Fibroblast of lung (primary cell): ENCODE data around the gene PACRG. TPM values are rescaled to one million over a fixed set of nuclear protein-coding genes. Genes with fewer than 3 reads are reported as not detected.

Source experiments
- DNase-seq, 2 donors: peaks; one replicate each; pipeline versions ENCODE4 v3.0.0 to v3.0.0-alpha.2; 2010; ENCODE audit warnings: low read depth in 2 of 2
- H2AFZ ChIP-seq: 2 replicates; pipeline ENCODE4 v1.5.1; 2012; ENCODE audit warnings: low read length, control low read depth, inconsistent platforms
- H3K27ac ChIP-seq: 2 replicates; pipeline ENCODE4 v1.5.1; 2011; ENCODE audit warnings: low read length, control low read depth; ENCODE audit not compliant: insufficient read depth
- H3K27me3 ChIP-seq: 2 replicates; pipeline ENCODE4 v1.5.1; 2011; ENCODE audit warnings: mild to moderate bottlenecking, low read length; ENCODE audit not compliant: control insufficient read depth, insufficient read depth
- H3K36me3 ChIP-seq: 2 replicates; pipeline ENCODE4 v1.5.1; 2011; ENCODE audit warnings: low read length; ENCODE audit not compliant: control insufficient read depth, insufficient read depth
- H3K4me1 ChIP-seq: 2 replicates; pipeline ENCODE4 v1.5.1; 2011; ENCODE audit warnings: low read length; ENCODE audit not compliant: control insufficient read depth, insufficient read depth; ENCODE audit errors: extremely low read depth
- H3K4me2 ChIP-seq: 2 replicates; pipeline ENCODE4 v1.5.1; 2011; ENCODE audit warnings: low read length, control low read depth; ENCODE audit not compliant: insufficient read depth; ENCODE audit errors: extremely low read depth
- H3K4me3 ChIP-seq, 4 experiments: fragments of 200-600 bp in 1 of 4; sonication (generic) in 1 of 4; replicated peaks in 1 of 4; 2 replicates each; pipeline ENCODE4 v1.5.1; 2011 to 2016; ENCODE audit warnings: low read length in 4 of 4, low read depth in 3 of 4, mild to moderate bottlenecking in 3 of 4, control low read depth in 2 of 4, inconsistent platforms in 1 of 4, mixed read lengths in 1 of 4; ENCODE audit not compliant: insufficient read depth in 1 of 4; ENCODE audit errors: control extremely low read depth in 1 of 4
- H3K79me2 ChIP-seq: 2 replicates; pipeline ENCODE4 v1.5.1; 2012; ENCODE audit warnings: mild to moderate bottlenecking, low read length, inconsistent platforms; ENCODE audit not compliant: control insufficient read depth, insufficient read depth
- H3K9ac ChIP-seq: 2 replicates; pipeline ENCODE4 v1.5.1; 2011; ENCODE audit warnings: mild to moderate bottlenecking, low read length, control low read depth; ENCODE audit not compliant: insufficient read depth
- H3K9me3 ChIP-seq: 2 replicates; pipeline ENCODE4 v1.5.1; 2012; ENCODE audit warnings: low read depth, low read length; ENCODE audit not compliant: control insufficient read depth, insufficient read depth
- H4K20me1 ChIP-seq: 2 replicates; pipeline ENCODE4 v1.5.1; 2011; ENCODE audit warnings: low read length; ENCODE audit not compliant: control insufficient read depth, insufficient read depth; ENCODE audit errors: extremely low read depth
- EZH2 ChIP-seq: IDR thresholded peaks from 2 replicates; pipeline ENCODE4 v1.5.1; 2012; ENCODE audit warnings: low read length, control low read depth, mild to moderate bottlenecking; ENCODE audit errors: missing control alignments
- polyA plus RNA-seq, 2 donors: library from polyadenylated mRNA; depleted of rRNA in 1 of 2; stranded (reverse) in 1 of 2; unstranded in 1 of 2; fragments of >200 nt; gene quantifications; 2 replicates each; pipeline ENCODE4 v1.2.1, GENCODE V29; 2011 to 2012; ENCODE audit warnings: missing spikeins in 1 of 2
- total RNA-seq: library from RNA; depleted of rRNA; stranded (reverse); fragments of >200 nt; gene quantifications from 2 replicates; pipeline ENCODE4 v1.2.1, GENCODE V29; 2014
- TF ChIP-seq, protein P1 (sequence below), 2 donors: IDR thresholded peaks in 1 of 2; conservative IDR thresholded peaks in 1 of 2; 1 replicate in 1 of 2; 2 replicates in 1 of 2; pipeline ENCODE4 v1.5.1; 2011 to 2012; ENCODE audit warnings: low read length in 2 of 2, control low read depth in 1 of 2, inconsistent platforms in 1 of 2, low read depth in 1 of 2, mild to moderate bottlenecking in 1 of 2

Gene PACRG
- total and polyA plus RNA-seq, 2 donors (not counting 1 experiment from before 2014, with no cell fraction given), result 0.30 to 0.66 TPM

DNA sequence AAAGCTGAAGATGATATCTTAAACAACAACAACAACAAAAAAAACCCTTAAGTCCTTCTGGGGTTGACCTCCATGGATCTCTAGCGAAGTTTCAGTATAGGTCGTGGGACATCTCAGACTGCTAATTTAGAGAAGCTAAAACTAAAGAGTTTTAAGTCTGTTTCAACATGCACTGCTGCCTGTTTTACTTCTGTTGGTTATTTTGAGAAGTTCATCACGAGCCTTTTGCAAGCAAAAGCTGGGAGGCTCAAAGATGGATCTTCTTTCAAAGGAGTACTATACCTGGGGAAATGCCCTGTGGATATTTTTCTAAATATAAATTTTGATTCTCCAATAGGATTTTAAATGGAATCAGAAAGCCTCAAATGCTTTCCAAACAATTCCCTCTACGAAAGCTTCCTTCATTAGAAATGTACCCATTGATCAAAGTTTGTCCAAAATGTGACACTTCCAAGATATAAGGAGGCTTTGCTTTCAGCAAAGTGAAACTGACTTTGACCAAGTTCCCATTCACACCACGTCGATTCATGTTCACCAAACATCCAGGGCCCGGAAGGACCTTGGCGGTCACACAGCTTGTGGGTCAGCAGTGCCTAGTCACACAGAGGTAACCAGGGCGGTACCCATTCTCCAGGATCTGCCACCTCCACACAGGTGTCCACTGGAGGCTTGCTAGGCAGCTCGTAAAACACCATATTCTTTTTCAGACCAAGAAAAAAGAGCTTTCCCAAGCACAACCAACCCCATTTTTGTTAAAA, 592.0 kb downstream of the PACRG start:
- H2AFZ ChIP-seq, result no peak overlapping the region
- no peak overlapping the region for H3K4me3 ChIP-seq
- H3K4me2 ChIP-seq, result no peak overlapping the region
- H3K79me2 ChIP-seq, result no peaks in the 10 kb centered on the region
- H3K27me3 ChIP-seq, result no peaks in the 10 kb centered on the region
- no peak overlapping the region for H3K9ac ChIP-seq
- no peak for DNase-seq
- no peak for TF ChIP-seq EZH2
- TF ChIP-seq, protein P1, sequence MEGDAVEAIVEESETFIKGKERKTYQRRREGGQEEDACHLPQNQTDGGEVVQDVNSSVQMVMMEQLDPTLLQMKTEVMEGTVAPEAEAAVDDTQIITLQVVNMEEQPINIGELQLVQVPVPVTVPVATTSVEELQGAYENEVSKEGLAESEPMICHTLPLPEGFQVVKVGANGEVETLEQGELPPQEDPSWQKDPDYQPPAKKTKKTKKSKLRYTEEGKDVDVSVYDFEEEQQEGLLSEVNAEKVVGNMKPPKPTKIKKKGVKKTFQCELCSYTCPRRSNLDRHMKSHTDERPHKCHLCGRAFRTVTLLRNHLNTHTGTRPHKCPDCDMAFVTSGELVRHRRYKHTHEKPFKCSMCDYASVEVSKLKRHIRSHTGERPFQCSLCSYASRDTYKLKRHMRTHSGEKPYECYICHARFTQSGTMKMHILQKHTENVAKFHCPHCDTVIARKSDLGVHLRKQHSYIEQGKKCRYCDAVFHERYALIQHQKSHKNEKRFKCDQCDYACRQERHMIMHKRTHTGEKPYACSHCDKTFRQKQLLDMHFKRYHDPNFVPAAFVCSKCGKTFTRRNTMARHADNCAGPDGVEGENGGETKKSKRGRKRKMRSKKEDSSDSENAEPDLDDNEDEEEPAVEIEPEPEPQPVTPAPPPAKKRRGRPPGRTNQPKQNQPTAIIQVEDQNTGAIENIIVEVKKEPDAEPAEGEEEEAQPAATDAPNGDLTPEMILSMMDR (conservative IDR thresholded peaks at IDR 0.05 in 1 of 2, IDR thresholded peaks at IDR 0.05 in 1 of 2; ENCODE audit: low read depth in 1 of 2, low read length in 2 of 2), result no peak
- H3K9me3 ChIP-seq, result no peaks in the 10 kb centered on the region
- no peaks in the 10 kb centered on the region for H4K20me1 ChIP-seq
- no peaks in the 10 kb centered on the region for H3K36me3 ChIP-seq
- no peaks in the 10 kb centered on the region for H3K4me1 ChIP-seq
- H3K27ac ChIP-seq, result no peak overlapping the region

DNA sequence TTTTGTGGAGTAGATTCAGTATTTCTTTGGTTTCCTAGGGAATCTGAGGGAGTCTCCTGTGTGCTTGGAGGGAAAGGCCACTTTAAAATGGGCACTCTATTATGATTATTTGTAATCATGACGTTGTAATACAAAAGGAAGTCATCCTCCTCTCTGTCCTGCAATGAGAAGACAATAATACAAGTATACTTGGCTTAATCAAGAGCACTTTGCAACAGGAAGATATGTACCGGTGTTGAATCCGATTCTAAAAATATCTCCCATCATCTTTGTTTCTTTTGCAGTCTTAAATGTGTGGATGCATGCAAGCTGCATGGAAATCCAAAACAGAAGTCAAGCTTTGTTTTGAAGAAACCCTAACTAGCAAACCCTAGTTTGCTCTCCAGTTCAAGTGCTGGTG, 592.6 kb downstream of the PACRG start:
- no peak overlapping the region for H3K9ac ChIP-seq
- H3K79me2 ChIP-seq, result no peaks in the 10 kb centered on the region
- TF ChIP-seq, protein P1 (conservative IDR thresholded peaks at IDR 0.05 in 1 of 2, IDR thresholded peaks at IDR 0.05 in 1 of 2; ENCODE audit: low read depth in 1 of 2, low read length in 2 of 2), result no peak
- TF ChIP-seq EZH2, result no peak
- no peak overlapping the region for H3K4me2 ChIP-seq
- no peak overlapping the region for H3K27ac ChIP-seq
- no peaks in the 10 kb centered on the region for H3K4me1 ChIP-seq
- H3K27me3 ChIP-seq, result no peaks in the 10 kb centered on the region
- H4K20me1 ChIP-seq, result no peaks in the 10 kb centered on the region
- H3K36me3 ChIP-seq, result no peaks in the 10 kb centered on the region
- no peaks in the 10 kb centered on the region for H3K9me3 ChIP-seq
- no peak overlapping the region for H3K4me3 ChIP-seq
- H2AFZ ChIP-seq, result no peak overlapping the region
- DNase-seq, result no peak

DNA sequence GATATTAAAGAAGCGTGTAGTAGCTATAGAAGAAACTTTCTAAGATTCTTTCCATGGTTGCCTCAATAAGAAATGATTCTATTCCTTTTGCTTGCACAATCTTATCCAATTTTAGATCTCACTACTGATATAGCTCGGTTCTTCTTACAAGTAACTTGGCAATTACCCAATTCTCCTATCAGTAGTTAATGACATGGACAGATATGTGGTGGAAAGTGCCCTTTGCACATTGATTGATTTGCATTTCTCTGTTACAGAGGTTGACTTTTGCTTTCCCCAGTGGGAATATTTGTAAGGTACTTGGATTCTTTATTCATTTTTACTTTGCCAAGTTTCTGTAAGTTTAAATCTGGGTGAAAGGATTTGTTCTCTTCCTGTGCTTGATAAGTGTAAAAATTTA, 593.0 kb downstream of the PACRG start:
- Histone ChIP-seq H3K27me3 (no peaks in the 10 kb centered on the region), H2AFZ (no peak overlapping the region), H3K9me3 (no peaks in the 10 kb centered on the region), H4K20me1 (no peaks in the 10 kb centered on the region), H3K4me2 (no peak overlapping the region), H3K4me3 (no peak overlapping the region), H3K4me1 (no peaks in the 10 kb centered on the region), H3K79me2 (no peaks in the 10 kb centered on the region), H3K27ac (no peak overlapping the region), H3K36me3 (no peaks in the 10 kb centered on the region), H3K9ac (no peak overlapping the region)
- DNase-seq, result no peak
- TF ChIP-seq EZH2, result no peak
- TF ChIP-seq, protein P1 (conservative IDR thresholded peaks at IDR 0.05 in 1 of 2, IDR thresholded peaks at IDR 0.05 in 1 of 2; ENCODE audit: low read depth in 1 of 2, low read length in 2 of 2), result no peak
